GM18502 (cell line): ENCODE measurements around the gene DCXR.

ENCODE experiments used
- ATAC-seq: cut with Tn5 transposase; IDR thresholded peaks from one replicate; pipeline ENCODE4 v1.9.1; 2021; ENCODE audit warnings: mild to moderate bottlenecking; ENCODE audit not compliant: unreplicated experiment, poor library complexity

The DCXR gene

GRCh38 chr17:82015311-82015971 lies 22.1 kb downstream of the DCXR start:
- no peak for ATAC-seq

DNA sequence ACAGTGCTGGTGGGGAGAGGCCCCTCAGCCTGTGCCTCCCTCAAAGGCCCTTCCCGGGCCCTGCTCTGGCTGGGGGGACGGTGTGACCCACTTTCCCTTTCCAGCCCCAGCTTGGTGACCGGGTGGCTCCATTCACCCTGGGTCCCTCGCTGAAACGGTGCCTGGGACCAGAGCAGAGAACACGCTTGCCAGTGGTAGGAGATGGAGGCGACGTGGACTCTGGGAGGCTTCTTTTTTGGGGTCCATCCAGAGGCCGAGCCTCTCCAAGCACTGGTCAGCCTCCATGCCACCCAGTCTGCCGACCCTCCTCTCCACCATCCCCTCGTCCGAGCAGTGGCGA lies 22.6 kb downstream of the DCXR start:
- ATAC-seq: no peak

- no peak for ATAC-seq
These were observed 23.1 kb downstream of the DCXR start for GRCh38 chr17:82014432-82014831.

DNA sequence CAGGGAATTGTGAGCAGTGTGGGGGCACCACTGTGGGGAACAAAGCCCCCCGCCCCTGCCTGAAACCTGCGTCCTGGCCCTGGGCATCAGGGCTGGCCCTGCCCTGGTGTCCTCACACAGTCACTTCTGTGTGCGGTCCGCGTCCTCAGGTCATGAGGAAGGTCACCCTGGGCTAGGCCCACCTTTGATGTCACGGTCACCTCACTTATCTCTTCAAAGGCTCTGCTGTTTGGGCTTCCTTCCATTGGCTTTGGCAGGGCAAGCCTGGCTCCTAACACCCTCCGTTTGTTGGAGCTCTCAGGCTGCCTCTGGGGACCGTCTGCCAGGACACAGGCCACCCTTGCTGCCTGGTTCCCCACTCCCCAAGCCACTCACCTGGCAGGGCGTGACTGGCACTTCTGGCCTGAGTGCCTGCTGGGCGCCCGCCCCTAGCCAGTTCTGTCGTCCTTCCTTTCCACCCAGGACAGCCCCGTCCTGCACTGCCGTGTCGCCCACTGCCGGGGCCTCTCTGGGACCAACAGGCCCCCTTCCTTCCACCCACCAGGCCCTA lies 23.6 kb downstream of the DCXR start:
- ATAC-seq: no peak

GRCh38 chr17:82013341-82013740 lies 24.2 kb downstream of the DCXR start:
- ATAC-seq: no peak

DNA sequence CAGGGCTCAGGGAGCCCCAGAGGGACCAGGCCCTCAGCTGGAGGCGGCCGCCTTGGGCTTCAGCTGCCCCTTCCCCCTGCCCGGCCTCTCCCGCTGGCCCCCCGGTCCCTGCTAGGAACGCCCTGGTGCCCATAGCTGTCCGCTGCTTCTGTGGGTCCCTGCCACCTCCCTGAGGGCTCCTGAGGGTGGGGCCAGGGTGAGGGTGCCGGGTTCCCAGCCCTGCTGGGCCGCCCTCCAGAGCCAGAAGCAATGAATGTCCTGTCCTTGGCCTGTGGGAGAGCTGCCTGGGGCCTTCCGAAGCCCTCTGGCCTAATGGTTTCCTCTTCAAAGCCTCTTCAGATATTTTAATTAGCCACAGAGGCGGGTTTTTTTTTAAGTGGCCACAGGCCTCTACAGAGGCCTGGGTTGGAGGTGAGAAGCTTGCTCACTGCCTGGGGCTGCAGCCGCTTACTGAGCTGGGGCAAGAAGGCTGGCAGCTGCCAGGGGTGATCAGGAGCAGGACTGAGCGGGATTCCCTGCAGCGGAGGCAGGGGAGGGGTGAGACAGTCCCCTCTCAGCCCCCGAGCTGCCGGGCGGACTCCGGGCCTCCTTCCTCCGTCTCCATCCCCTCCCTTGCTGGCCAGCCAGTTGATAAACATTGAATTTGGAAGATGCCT lies 24.7 kb downstream of the DCXR start:
- no peak for ATAC-seq

GRCh38 chr17:82012261-82012639 lies 25.2 kb downstream of the DCXR start:
- ATAC-seq: no peak

DNA sequence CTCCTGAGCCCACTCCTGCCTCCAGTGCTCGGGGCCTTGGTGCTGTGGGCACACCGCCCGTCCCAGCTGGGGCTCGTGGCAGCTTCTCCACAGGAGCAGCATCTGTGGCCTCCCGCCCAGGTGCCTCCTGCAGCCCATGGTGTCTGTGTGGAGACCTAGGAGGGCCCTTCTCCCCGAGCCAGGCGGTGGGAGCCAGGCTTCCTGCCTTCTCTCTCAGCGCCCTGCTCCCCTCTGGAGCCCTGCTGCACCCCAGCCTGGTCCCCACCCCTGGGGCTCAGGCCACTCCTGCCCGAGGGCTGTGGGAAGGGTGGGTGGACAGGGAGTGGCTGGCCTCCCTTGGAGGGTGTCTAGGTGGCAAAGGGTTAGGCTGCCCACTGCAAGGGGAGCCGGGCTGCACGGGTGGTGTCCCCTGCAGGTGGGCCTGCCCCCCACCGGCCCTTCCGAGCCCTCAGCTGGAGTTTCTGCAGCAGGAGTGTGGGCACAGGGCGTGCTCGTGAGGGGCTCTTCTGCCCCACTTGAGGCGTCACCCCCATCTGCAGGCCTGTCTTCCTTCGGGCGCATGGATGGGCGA lies 25.8 kb downstream of the DCXR start:
- ATAC-seq: no peak

DNA sequence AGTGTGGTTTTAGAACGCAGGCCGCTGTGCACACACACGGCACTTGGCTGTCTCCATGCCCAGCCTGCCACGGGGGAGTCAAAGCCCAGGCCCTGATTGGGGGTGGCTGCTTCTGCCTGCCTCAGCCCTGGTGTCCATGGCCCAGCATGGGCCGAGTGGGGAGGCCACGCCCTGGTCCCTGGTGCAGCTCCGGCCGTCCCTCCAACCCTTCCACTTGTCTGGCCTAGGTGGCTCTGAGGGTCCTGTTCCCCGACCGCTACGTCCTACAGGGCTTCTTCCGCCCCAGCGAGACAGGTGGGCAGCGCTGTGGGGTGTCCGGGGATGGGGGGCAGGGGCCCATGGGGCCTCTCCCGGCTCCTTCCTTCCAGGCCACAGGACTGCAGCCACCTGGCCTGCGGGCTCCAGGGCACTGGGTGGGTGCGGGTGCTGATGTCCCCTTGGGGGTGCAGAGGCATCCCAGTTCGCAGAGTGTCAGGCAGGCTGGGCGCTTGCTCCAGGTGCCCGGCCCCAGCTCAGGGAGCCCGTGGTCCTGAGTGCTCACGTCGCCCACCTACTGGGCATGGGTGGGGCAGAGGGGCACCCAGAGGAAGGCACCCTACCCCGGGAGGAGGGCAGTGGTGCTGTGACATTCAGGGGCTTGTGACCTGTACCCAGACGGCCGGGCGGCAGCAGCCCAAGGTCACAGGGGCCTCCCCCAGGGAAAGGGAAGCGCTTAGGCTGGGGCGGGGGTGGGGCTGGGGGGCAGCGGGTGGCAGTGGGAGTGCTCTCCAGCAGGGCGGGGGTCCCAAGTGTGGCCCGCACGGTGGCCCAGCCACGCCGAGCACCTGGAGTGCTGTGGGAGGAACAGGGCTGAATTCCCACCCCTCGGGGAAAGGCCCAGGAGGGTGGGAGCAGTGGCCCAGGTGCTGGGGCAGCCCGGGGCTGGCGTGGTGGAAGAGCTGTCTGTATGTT lies 26.6 kb downstream of the DCXR start:
- no peak for ATAC-seq

GRCh38 chr17:82009413-82009812 lies 28.1 kb downstream of the DCXR start:
- no peak for ATAC-seq

- no peak for ATAC-seq
These were observed 28.5 kb downstream of the DCXR start for GRCh38 chr17:82008941-82009405.

DNA sequence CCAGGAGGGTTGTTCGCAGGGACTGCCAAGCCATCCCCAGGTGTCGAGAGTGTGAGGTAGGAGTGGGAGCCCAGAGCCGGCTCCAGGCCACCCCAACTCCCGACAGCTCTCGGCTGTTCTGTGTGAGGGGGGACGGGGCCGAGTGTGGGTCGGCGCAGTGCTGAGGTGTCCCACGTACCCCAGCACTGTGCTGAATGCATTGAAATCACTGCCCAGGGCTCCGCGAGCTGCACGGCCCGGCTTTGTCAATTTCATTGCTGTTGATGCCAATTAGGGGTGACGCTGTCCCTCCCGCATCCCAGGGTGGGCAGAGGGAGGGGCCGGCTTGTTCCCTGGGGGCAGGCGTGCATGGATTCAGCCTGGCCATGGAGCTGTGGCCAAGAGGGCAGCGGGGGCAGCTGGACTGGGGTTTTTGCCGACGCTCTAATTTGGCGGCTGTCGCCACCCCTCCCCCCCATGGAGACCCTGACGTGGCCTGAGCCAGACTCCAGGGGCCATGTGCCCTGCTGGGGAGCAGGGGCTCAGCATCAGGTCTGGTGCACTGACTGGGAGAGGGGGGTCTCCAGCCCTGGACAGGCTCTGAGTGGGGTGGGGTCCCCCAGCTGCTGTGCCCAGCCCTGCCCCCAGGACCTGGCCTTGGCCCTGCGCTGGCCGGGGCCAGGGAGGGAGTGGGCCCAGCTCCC lies 29.1 kb downstream of the DCXR start:
- no peak for ATAC-seq

- no peak for ATAC-seq
These were observed 29.8 kb downstream of the DCXR start for GRCh38 chr17:82007495-82008257.

- no peak for ATAC-seq
These were observed 30.3 kb downstream of the DCXR start for GRCh38 chr17:82007228-82007494.

- ATAC-seq: no peak
These were observed 30.8 kb downstream of the DCXR start for GRCh38 chr17:82006468-82007227.

GRCh38 chr17:82005701-82006348 lies 31.7 kb downstream of the DCXR start:
- no peak for ATAC-seq

GRCh38 chr17:82004517-82005455 lies 32.7 kb downstream of the DCXR start:
- no peak for ATAC-seq
